ENCODE results near the gene NPBWR2.

DNA sequence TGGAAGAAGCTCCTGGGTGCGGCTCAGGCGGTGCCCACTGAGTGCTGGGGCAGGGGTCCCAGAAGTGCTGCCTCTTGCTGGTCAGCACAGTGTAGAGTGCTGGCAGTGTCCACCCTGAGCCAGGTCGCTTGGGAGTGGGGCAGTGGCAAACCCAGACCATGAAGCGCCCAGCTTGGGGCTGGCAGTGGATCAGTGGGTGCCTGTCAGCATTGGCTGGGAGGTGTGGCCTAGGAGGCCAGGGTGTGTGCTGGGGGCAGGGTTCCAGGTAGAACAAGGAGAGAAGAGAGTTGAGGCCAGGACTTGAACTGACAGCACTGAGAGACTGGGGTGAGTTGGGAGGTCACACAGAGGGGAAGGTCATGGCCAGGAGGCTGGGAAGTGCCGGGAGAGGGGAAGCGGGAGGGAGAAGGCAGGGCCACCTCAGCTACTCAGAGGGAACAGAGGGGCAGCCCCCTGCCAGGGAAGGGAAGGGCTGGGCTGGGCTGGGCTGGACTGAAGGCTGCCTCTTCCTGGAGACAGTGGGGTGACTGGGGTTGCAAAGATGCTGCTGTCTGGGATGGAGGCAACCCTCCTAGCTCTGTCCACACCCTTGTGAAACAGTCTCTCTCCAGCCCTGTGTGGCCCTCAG is 40.2 kb downstream of the NPBWR2 start:
- TF ChIP-seq, protein P1, sequence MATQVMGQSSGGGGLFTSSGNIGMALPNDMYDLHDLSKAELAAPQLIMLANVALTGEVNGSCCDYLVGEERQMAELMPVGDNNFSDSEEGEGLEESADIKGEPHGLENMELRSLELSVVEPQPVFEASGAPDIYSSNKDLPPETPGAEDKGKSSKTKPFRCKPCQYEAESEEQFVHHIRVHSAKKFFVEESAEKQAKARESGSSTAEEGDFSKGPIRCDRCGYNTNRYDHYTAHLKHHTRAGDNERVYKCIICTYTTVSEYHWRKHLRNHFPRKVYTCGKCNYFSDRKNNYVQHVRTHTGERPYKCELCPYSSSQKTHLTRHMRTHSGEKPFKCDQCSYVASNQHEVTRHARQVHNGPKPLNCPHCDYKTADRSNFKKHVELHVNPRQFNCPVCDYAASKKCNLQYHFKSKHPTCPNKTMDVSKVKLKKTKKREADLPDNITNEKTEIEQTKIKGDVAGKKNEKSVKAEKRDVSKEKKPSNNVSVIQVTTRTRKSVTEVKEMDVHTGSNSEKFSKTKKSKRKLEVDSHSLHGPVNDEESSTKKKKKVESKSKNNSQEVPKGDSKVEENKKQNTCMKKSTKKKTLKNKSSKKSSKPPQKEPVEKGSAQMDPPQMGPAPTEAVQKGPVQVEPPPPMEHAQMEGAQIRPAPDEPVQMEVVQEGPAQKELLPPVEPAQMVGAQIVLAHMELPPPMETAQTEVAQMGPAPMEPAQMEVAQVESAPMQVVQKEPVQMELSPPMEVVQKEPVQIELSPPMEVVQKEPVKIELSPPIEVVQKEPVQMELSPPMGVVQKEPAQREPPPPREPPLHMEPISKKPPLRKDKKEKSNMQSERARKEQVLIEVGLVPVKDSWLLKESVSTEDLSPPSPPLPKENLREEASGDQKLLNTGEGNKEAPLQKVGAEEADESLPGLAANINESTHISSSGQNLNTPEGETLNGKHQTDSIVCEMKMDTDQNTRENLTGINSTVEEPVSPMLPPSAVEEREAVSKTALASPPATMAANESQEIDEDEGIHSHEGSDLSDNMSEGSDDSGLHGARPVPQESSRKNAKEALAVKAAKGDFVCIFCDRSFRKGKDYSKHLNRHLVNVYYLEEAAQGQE (IDR thresholded peaks at IDR 0.05; ENCODE audit: insufficient read depth in 1 of 2, low read depth in 2 of 2, low read length in 2 of 2): no peak
- TF ChIP-seq POLR2AphosphoS5 (IDR thresholded peaks at IDR 0.05; ENCODE audit: low read depth, low read length) (no peak), TAF1 (IDR thresholded peaks at IDR 0.05; ENCODE audit: borderline replicate concordance, insufficient read depth, low read length) (no peak), SIN3A (IDR thresholded peaks at IDR 0.05; ENCODE audit: borderline replicate concordance, insufficient read depth, low read length) (no peak)
